Liver (tissue), 9 donors: Measurements from ENCODE around the gene ANKRD6. TPM values are rescaled to one million over a fixed set of nuclear protein-coding genes. Genes with fewer than 3 reads are reported as not detected.

Experiments used
- DNase-seq: peaks from one replicate; pipeline ENCODE4 v3.0.0-alpha.2; 2017; ENCODE audit warnings: low spot score
- H3K27ac ChIP-seq, 2 donors: one replicate each; pipeline ENCODE4 v1.7.0; 2013; ENCODE audit warnings: inconsistent platforms in 2 of 2, low read length in 2 of 2, control low read depth in 1 of 2, low read depth in 1 of 2, mild to moderate bottlenecking in 1 of 2
- H3K27me3 ChIP-seq, 4 donors: one replicate each; pipeline versions ENCODE4 v1.6.1 to v1.7.0; 2013; ENCODE audit warnings: low read length in 3 of 4, inconsistent platforms in 1 of 4, mild to moderate bottlenecking in 1 of 4, moderate library complexity in 1 of 4; ENCODE audit not compliant: control insufficient read depth in 4 of 4, insufficient read depth in 4 of 4
- H3K36me3 ChIP-seq, 4 donors: one replicate each; pipeline versions ENCODE4 v1.6.1 to v1.7.0; 2013; ENCODE audit warnings: low read length in 3 of 4, mild to moderate bottlenecking in 3 of 4, low read depth in 1 of 4, moderate library complexity in 1 of 4; ENCODE audit not compliant: control insufficient read depth in 4 of 4, insufficient read depth in 3 of 4
- H3K4me1 ChIP-seq, 4 donors: one replicate each; pipeline versions ENCODE4 v1.6.1 to v1.7.0; 2013; ENCODE audit warnings: low read length in 3 of 4, mild to moderate bottlenecking in 3 of 4, moderate library complexity in 1 of 4; ENCODE audit not compliant: control insufficient read depth in 4 of 4, insufficient read depth in 4 of 4
- H3K4me3 ChIP-seq, 3 donors: one replicate each; pipeline versions ENCODE4 v1.6.1 to v1.7.0; 2013; ENCODE audit warnings: low read length in 3 of 3, control low read depth in 1 of 3, low read depth in 1 of 3, mild to moderate bottlenecking in 1 of 3
- H3K9ac ChIP-seq, 2 donors: one replicate each; pipeline ENCODE4 v1.7.0; 2013; ENCODE audit warnings: low read length in 2 of 2, mild to moderate bottlenecking in 2 of 2, moderate library complexity in 2 of 2, control low read depth in 1 of 2, low read depth in 1 of 2
- H3K9me3 ChIP-seq, 4 donors: one replicate each; pipeline versions ENCODE4 v1.6.1 to v1.7.0; 2013; ENCODE audit warnings: low read length in 3 of 4; ENCODE audit not compliant: control insufficient read depth in 4 of 4
- EGR1 ChIP-seq, 2 donors: IDR thresholded peaks; 2 replicates each; pipeline ENCODE4 v1.6.1; 2016 to 2018; ENCODE audit warnings: antibody characterized with exemption in 2 of 2, low read depth in 2 of 2
- FOXA1 ChIP-seq: IDR thresholded peaks from 2 replicates; pipeline ENCODE4 v1.6.1; 2016; ENCODE audit warnings: antibody characterized with exemption
- FOXA2 ChIP-seq: IDR thresholded peaks from 2 replicates; pipeline ENCODE4 v1.6.1; 2016; ENCODE audit warnings: antibody characterized with exemption
- GABPA ChIP-seq, 2 donors: IDR thresholded peaks in 1 of 2; conservative IDR thresholded peaks in 1 of 2; 2 replicates each; pipeline ENCODE4 v1.6.1; 2016; ENCODE audit warnings: antibody characterized with exemption in 2 of 2, mild to moderate bottlenecking in 1 of 2, moderate library complexity in 1 of 2
- HNF4A ChIP-seq, 2 donors: conservative IDR thresholded peaks; 2 replicates each; pipeline ENCODE4 v1.6.1; 2016; ENCODE audit warnings: antibody characterized with exemption in 2 of 2, mild to moderate bottlenecking in 2 of 2
- HNF4G ChIP-seq: IDR thresholded peaks from 2 replicates; pipeline ENCODE4 v1.6.1; 2016; ENCODE audit warnings: antibody characterized with exemption
- JUND ChIP-seq, 2 donors: IDR thresholded peaks; 2 replicates each; pipeline ENCODE4 v1.6.1; 2016; ENCODE audit warnings: antibody characterized with exemption in 2 of 2
- NR2F2 ChIP-seq: IDR thresholded peaks from 2 replicates; pipeline ENCODE4 v1.6.1; 2016; ENCODE audit warnings: antibody characterized with exemption
- REST ChIP-seq: IDR thresholded peaks from 2 replicates; pipeline ENCODE4 v1.6.1; 2016; ENCODE audit warnings: antibody characterized with exemption, mild to moderate bottlenecking
- RXRA ChIP-seq, 2 donors: IDR thresholded peaks; 2 replicates each; pipeline ENCODE4 v1.6.1; 2017 to 2018; ENCODE audit warnings: antibody characterized with exemption in 2 of 2, mild to moderate bottlenecking in 1 of 2
- TAF1 ChIP-seq: conservative IDR thresholded peaks from 2 replicates; pipeline ENCODE4 v1.6.1; 2016; ENCODE audit warnings: antibody characterized with exemption, mild to moderate bottlenecking
- ZBTB33 ChIP-seq: IDR thresholded peaks from 2 replicates; pipeline ENCODE4 v1.6.1; 2016; ENCODE audit warnings: antibody characterized with exemption
- WGBS: extraction: QIAGEN DNeasy Blood & Tissue Kit; methylation state at CpG from one replicate; pipeline ENCODE4 v1.1.7; 2013; 5-methylcytosine and 5-hydroxymethylcytosine counted together
- polyA plus RNA-seq, 2 donors: library from polyadenylated mRNA; stranded (reverse) in 1 of 2; unstranded in 1 of 2; fragments of 200-250 nt in 1 of 2; fragments of >200 nt in 1 of 2; fragmentation: Nextera tagmentation in 1 of 2; extraction: Ambion mirVana in 1 of 2; gene quantifications; one replicate each; pipeline versions ENCODE4 v1.2.1 to v1.2.3, GENCODE V29; 2013 to 2015
- total RNA-seq, 2 donors: library from RNA; depleted of rRNA; stranded (reverse); fragments of >200 nt; gene quantifications; one replicate each; pipeline ENCODE4 v1.2.3, GENCODE V29; 2014
- donor health status: healthy.
- donor health status: healthy.
- donor health status: healthy.
- donor health status: healthy.
- donor health status: healthy.

The ANKRD6 gene
- total and polyA plus RNA-seq, 4 donors: 2.9 to 9.2 (median 3.8) TPM

- Histone ChIP-seq H3K4me3 (no peak overlapping the region), H3K27ac (no peak overlapping the region), H3K4me1 (no peaks in the 10 kb centered on the region), H3K9ac (no peak overlapping the region), H3K9me3 (no peaks in the 10 kb centered on the region), H3K36me3 (no peaks in the 10 kb centered on the region), H3K27me3 (no peaks in the 10 kb centered on the region)
- WGBS: 96% methylated on average over 2 of the region's 2 CpGs
- no peak for TF ChIP-seq REST
- no peak for TF ChIP-seq TAF1
- TF ChIP-seq HNF4A (conservative IDR thresholded peaks at IDR 0.05): no peak
- TF ChIP-seq GABPA (IDR thresholded peaks at IDR 0.05 in 1 of 2, conservative IDR thresholded peaks at IDR 0.05 in 1 of 2): no peak
- TF ChIP-seq JUND (IDR thresholded peaks at IDR 0.05): no peak
- TF ChIP-seq HNF4G: no peak
- TF ChIP-seq NR2F2: no peak
- no peak for TF ChIP-seq FOXA2
- TF ChIP-seq ZBTB33: no peak
- DNase-seq: no peak
These were observed 150.6 kb downstream of the ANKRD6 start for GRCh38 chr6:89583559-89583958.

- Histone ChIP-seq H3K4me1 (no peaks in the 10 kb centered on the region), H3K36me3 (no peaks in the 10 kb centered on the region), H3K9me3 (no peaks in the 10 kb centered on the region), H3K27me3 (no peaks in the 10 kb centered on the region), H3K27ac (no peak overlapping the region), H3K4me3 (no peak overlapping the region), H3K9ac (no peak overlapping the region)
- WGBS: 92% methylated on average over 3 of the region's 3 CpGs
- no peak for DNase-seq
- TF ChIP-seq FOXA1 (no peak), REST (no peak), NR2F2 (no peak), EGR1 (IDR thresholded peaks at IDR 0.05; ENCODE audit: low read depth in 2 of 2) (no peak), RXRA (IDR thresholded peaks at IDR 0.05) (no peak)
These were observed 151.6 kb downstream of the ANKRD6 start for GRCh38 chr6:89584539-89584938.
